Sigmoid colon (tissue), 7 donors: ENCODE results near the gene APBA1. TPM values are rescaled to one million over a fixed set of nuclear protein-coding genes. Genes with fewer than 3 reads are reported as not detected.

Experiments
- DNase-seq: peaks from one replicate; pipeline ENCODE4 v3.0.0-alpha.2; 2019
- H3K27ac ChIP-seq, 4 donors: fragments of 200-600 bp; sonication (generic); one replicate each; pipeline ENCODE4 v1.5.1; 2016 to 2019; ENCODE audit warnings: mild to moderate bottlenecking in 1 of 4
- H3K27me3 ChIP-seq, 3 donors: fragments of 200-600 bp; sonication (generic); one replicate each; pipeline ENCODE4 v1.5.1; 2019; ENCODE audit warnings: mild to moderate bottlenecking in 1 of 3
- H3K36me3 ChIP-seq, 4 donors: fragments of 200-600 bp; sonication (generic); one replicate each; pipeline ENCODE4 v1.5.1; 2016 to 2019
- H3K4me1 ChIP-seq, 4 donors: fragments of 200-600 bp; sonication (generic); one replicate each; pipeline ENCODE4 v1.5.1; 2017 to 2019
- H3K4me3 ChIP-seq, 4 donors: fragments of 200-600 bp; sonication (generic); one replicate each; pipeline ENCODE4 v1.5.1; 2017 to 2019; ENCODE audit warnings: mild to moderate bottlenecking in 2 of 4, moderate library complexity in 1 of 4
- H3K9me3 ChIP-seq, 4 donors: fragments of 200-600 bp in 3 of 4; sonication (generic) in 3 of 4; one replicate each; pipeline versions ENCODE4 v1.5.1 to v1.6.1; 2013 to 2019
- EP300 ChIP-seq, 4 donors: sonication (generic); formaldehyde crosslinking; IDR thresholded peaks; one replicate each; pipeline ENCODE4 v1.6.1; 2017; ENCODE audit warnings: antibody characterized with exemption in 4 of 4
- POLR2A ChIP-seq, 2 donors: fragments of 450-650 bp; IDR thresholded peaks; one replicate each; pipeline ENCODE4 v1.6.1; 2016; ENCODE audit warnings: antibody characterized with exemption in 2 of 2, mild to moderate bottlenecking in 2 of 2, moderate library complexity in 2 of 2
- POLR2AphosphoS5 ChIP-seq, 4 donors: sonication (generic); formaldehyde crosslinking; IDR thresholded peaks; one replicate each; pipeline ENCODE4 v1.6.1; 2017; ENCODE audit warnings: antibody characterized with exemption in 4 of 4
- WGBS, 2 donors: extraction: QIAGEN DNeasy Blood & Tissue Kit; methylation state at CpG; one replicate each; pipeline ENCODE4 v1.1.7; 2013; 5-methylcytosine and 5-hydroxymethylcytosine counted together
- intact Hi-C: fragments of 100-400 bp; cut with DNase I; formaldehyde crosslinking; loops from one replicate; pipeline ENCODE4 v1.15.1; 2023
- polyA plus RNA-seq, 3 donors: library from polyadenylated mRNA; stranded (reverse); fragments of 200-250 nt; gene quantifications; one replicate each; pipeline ENCODE4 v1.2.3, GENCODE V29; 2013
- total RNA-seq, 4 donors: library from RNA; depleted of rRNA; stranded (reverse); fragments of >200 nt; gene quantifications; one replicate each; pipeline ENCODE4 v1.1.0, GENCODE V29; 2016
- TF ChIP-seq, protein P1 (sequence below), 4 experiments: fragments of 450-650 bp in 3 of 4; fragments of 200-600 bp in 1 of 4; IDR thresholded peaks; one replicate each; pipeline ENCODE4 v1.5.1; 2016 to 2019; ENCODE audit warnings: antibody characterized with exemption in 4 of 4, mild to moderate bottlenecking in 3 of 4, moderate library complexity in 2 of 4
- donor health status: healthy with polysubstance abuse.
- donor health status: Bipolar disorder and iron deficiency.
- donor health status: healthy.

Gene APBA1
- total and polyA plus RNA-seq, 7 donors, result 1.7 to 6.7 (median 4.2) TPM

DNA sequence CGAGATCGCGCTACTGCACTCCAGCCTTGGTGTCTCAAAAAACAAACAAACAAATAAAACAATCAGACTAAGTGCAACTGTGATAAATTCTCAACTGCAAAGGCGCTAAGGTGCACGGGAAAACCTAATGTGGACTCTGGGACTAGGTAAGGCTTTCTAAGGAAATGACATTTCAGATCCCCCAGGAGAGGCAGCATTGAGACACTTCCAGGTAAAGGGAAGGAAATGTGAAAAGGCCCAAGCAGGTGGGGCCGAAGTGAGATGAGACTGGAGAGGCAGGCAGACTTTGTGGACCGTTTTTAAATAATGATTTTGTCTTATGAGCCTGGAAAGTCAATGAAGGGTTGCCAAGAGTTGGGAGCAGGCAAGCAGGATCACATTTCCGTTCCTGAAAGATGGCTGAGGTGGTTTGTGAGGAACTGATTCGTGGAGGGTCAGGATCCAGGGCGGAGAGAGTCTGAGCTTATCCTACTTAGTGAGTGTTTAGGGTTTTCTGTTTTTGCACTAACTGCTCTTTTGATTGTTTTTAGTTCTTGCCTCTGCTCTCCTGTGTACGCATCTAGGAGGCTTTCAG lies 2.0 kb upstream of the APBA1 start:
- TF ChIP-seq EP300 (IDR thresholded peaks at IDR 0.05) (no peak), POLR2AphosphoS5 (IDR thresholded peaks at IDR 0.05) (no peak), POLR2A (IDR thresholded peaks at IDR 0.05) (no peak)
- TF ChIP-seq, protein P1, sequence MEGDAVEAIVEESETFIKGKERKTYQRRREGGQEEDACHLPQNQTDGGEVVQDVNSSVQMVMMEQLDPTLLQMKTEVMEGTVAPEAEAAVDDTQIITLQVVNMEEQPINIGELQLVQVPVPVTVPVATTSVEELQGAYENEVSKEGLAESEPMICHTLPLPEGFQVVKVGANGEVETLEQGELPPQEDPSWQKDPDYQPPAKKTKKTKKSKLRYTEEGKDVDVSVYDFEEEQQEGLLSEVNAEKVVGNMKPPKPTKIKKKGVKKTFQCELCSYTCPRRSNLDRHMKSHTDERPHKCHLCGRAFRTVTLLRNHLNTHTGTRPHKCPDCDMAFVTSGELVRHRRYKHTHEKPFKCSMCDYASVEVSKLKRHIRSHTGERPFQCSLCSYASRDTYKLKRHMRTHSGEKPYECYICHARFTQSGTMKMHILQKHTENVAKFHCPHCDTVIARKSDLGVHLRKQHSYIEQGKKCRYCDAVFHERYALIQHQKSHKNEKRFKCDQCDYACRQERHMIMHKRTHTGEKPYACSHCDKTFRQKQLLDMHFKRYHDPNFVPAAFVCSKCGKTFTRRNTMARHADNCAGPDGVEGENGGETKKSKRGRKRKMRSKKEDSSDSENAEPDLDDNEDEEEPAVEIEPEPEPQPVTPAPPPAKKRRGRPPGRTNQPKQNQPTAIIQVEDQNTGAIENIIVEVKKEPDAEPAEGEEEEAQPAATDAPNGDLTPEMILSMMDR (IDR thresholded peaks at IDR 0.05), result no peak
- 83% methylated on average over 11 of the region's 11 CpGs for WGBS, 2 donors
- no peak for DNase-seq

GRCh38 chr9:69673311-69673640 lies 1.1 kb upstream of the APBA1 start:
- intact Hi-C loops, result loop anchor here (2.0 kb wide), 1 partner anchor 86 kb away; no protein-coding TSS in a partner anchor
- TF ChIP-seq EP300 (IDR thresholded peaks at IDR 0.05) (no peak), POLR2A (IDR thresholded peaks at IDR 0.05) (no peak)
- TF ChIP-seq, protein P1 (IDR thresholded peaks at IDR 0.05), result no peak
- WGBS, 2 donors, result 52 to 54% methylated on average over 6 of the region's 6 CpGs
- peaks cover 0 to 15% (median 8%) of the 10 kb centered on the region in 4 donors for H3K4me1 ChIP-seq
- no peak for DNase-seq
- H3K9me3 ChIP-seq, result no peaks in the 10 kb centered on the region
- peak overlapping the region; percentile 62 to 90 (median 82) for H3K4me3 ChIP-seq
- peak overlapping the region; percentile 75 to 85 (median 81) for H3K27ac ChIP-seq
- no peaks in the 10 kb centered on the region for H3K27me3 ChIP-seq
- no peaks in the 10 kb centered on the region for H3K36me3 ChIP-seq

More for the DNA sequence above, 2.0 kb upstream of the APBA1 start:
- no peaks in the 10 kb centered on the region for H3K36me3 ChIP-seq
- H3K9me3 ChIP-seq, result no peaks in the 10 kb centered on the region
- no peak overlapping the region for H3K4me3 ChIP-seq
- no peak overlapping the region for H3K27ac ChIP-seq
- H3K4me1 ChIP-seq, result peaks cover 0 to 15% (median 8%) of the 10 kb centered on the region in 4 donors
- H3K27me3 ChIP-seq, result no peaks in the 10 kb centered on the region
- intact Hi-C loops, result no loop called here

DNA sequence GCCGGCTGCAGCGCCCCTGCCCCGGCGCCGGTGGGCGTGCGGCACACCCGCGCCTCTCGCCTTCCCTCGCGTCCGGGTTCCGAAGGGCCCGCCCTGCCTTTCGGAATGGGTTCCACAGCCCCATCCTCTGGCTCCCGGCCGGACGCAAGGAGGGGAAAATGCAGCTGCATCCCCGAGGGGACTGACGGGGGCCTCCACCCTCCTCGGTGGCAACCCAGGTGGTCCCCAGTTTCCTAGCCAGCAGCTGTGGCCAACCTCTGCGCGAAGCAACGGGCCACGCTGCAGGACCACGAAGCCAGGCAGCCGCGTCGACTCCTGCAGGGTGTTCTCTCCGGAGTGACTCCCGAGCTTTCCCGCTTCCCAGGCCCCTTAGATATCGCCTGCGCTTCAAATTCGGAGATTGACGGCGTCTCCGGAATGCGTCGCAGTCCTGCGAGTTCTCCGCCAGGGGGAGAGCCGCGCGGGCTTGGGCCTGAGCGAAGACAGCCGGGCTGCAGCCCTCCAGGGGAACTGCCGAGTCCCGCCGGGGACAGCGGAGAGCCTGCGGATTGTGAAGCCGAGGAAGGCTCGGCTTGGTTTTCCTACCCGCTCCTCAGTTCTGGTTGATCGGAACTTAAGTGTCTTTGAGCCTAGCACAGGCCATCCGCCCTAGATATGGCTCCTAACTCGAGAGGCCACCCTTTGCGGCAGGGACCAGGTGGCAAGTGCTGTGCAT lies 582 bp upstream of the APBA1 start:
- WGBS, 2 donors, result 1% methylated on average over 60 of the region's 60 CpGs
- H3K36me3 ChIP-seq, result no peaks in the 10 kb centered on the region
- H3K27me3 ChIP-seq, result no peaks in the 10 kb centered on the region
- peak overlapping the region; percentile 62 to 90 (median 82) for H3K4me3 ChIP-seq
- H3K27ac ChIP-seq, result peak overlapping the region; percentile 75 to 85 (median 81)
- TF ChIP-seq, protein P1 (IDR thresholded peaks at IDR 0.05), result peak; percentile 73 to 92 (median 90)
- TF ChIP-seq POLR2AphosphoS5 (IDR thresholded peaks at IDR 0.05) (peak in 1 of 4 donors; percentile 46), POLR2A (IDR thresholded peaks at IDR 0.05) (no peak)
- H3K4me1 ChIP-seq, result peaks cover 0 to 15% (median 8%) of the 10 kb centered on the region in 4 donors
- intact Hi-C loops, result loop anchor here (2.0 kb wide), 1 partner anchor 86 kb away; no protein-coding TSS in a partner anchor
- DNase-seq, result peak; percentile 92
- no peaks in the 10 kb centered on the region for H3K9me3 ChIP-seq

DNA sequence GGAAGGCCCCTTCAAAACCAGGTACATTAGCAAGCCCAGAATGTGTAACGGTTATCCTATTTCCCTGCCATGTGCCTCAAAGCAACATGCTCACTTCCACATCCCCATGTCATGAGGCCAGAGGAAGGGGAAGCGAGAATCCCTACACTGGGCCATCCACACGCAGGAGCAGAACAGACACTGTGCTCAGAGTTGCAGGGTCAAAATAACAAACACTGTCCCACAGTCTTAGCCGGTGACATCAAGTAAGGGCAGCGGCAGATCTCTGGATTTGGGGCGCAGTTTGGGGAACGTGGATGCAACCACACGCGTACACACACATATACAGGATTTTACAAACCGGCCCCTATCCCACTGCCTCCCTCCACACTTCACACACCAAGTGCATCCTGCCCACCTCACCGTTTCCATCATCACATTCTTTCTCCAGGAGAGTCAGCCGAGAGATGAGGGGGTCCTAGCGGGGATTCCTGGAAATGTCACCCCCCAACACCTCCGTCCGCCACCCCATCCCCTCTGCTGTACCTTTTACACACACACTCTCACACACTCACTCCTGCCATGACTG lies 776 bp downstream of the APBA1 start:
- no peak for DNase-seq

More for the DNA sequence above, 776 bp downstream of the APBA1 start:
- no peaks in the 10 kb centered on the region for H3K36me3 ChIP-seq
- no peaks in the 10 kb centered on the region for H3K9me3 ChIP-seq
- 55 to 58% methylated on average over 15 of the region's 15 CpGs for WGBS, 2 donors
- peak overlapping the region; percentile 75 to 85 (median 81) for H3K27ac ChIP-seq
- intact Hi-C loops, result no loop called here
- H3K27me3 ChIP-seq, result no peaks in the 10 kb centered on the region
- peak overlapping the region; percentile 62 to 90 (median 82) for H3K4me3 ChIP-seq
- H3K4me1 ChIP-seq, result peaks cover 0 to 15% (median 8%) of the 10 kb centered on the region in 4 donors
- TF ChIP-seq EP300 (IDR thresholded peaks at IDR 0.05), result no peak
- no peak for TF ChIP-seq POLR2AphosphoS5 (IDR thresholded peaks at IDR 0.05)
- TF ChIP-seq, protein P1 (IDR thresholded peaks at IDR 0.05), result no peak
- TF ChIP-seq POLR2A (IDR thresholded peaks at IDR 0.05), result no peak
